Measurements from ENCODE around the gene SNAP47. TPM values are rescaled to one million over a fixed set of nuclear protein-coding genes. Genes with fewer than 3 reads are reported as not detected.

The SNAP47 gene
- total RNA-seq, 2 experiments from 2014 or later = 25.3 to 25.5 TPM

GRCh38 chr1:227731696-227732585, 3.3 kb upstream of the SNAP47 start:
- peaks cover 37% of the 10 kb centered on the region for H3K4me1 Mint-ChIP-seq (ENCODE audit: low read depth)
- no peaks in the 10 kb centered on the region for H3K9me3 Mint-ChIP-seq
- ChIA-PET POLR2A (no interaction called here), CTCF (no interaction called here)
- peaks cover 1% of the 10 kb centered on the region for H3K27me3 Mint-ChIP-seq
- ATAC-seq (no peak), DNase-seq (no peak)
- no peak overlapping the region for H3K27ac Mint-ChIP-seq
- intact Hi-C loops (cut with micrococcal nuclease) = no loop called here
- TF ChIP-seq CTCF (IDR thresholded peaks at IDR 0.05) = no peak
- no peak overlapping the region for H3K4me3 Mint-ChIP-seq
- peaks cover 16% of the 10 kb centered on the region for H3K36me3 Mint-ChIP-seq (ENCODE audit: low read depth)

GRCh38 chr1:227732586-227733308, 2.5 kb upstream of the SNAP47 start:
- no peak for ATAC-seq
- DNase-seq = no peak
- ChIA-PET POLR2A (no interaction called here), CTCF (no interaction called here)
- peaks cover 42% of the 10 kb centered on the region for H3K4me1 Mint-ChIP-seq (ENCODE audit: low read depth)
- peaks cover 20% of the 10 kb centered on the region for H3K36me3 Mint-ChIP-seq (ENCODE audit: low read depth)
- no peaks in the 10 kb centered on the region for H3K27me3 Mint-ChIP-seq
- H3K9me3 Mint-ChIP-seq = no peaks in the 10 kb centered on the region
- TF ChIP-seq CTCF (IDR thresholded peaks at IDR 0.05) = no peak
- intact Hi-C loops (cut with micrococcal nuclease) = no loop called here
- H3K4me3 Mint-ChIP-seq = peak overlapping the region; percentile 92
- no peak overlapping the region for H3K27ac Mint-ChIP-seq

- ATAC-seq (no peak), DNase-seq (no peak)
- Mint-ChIP-seq H3K9me3 (no peaks in the 10 kb centered on the region), H3K4me3 (peak overlapping the region; percentile 92), H3K4me1 (ENCODE audit: low read depth) (peaks cover 41% of the 10 kb centered on the region), H3K27ac (no peak overlapping the region), H3K36me3 (ENCODE audit: low read depth) (peaks cover 20% of the 10 kb centered on the region), H3K27me3 (no peaks in the 10 kb centered on the region)
- intact Hi-C loops (cut with micrococcal nuclease) = no loop called here
- ChIA-PET CTCF (no interaction called here), POLR2A (no interaction called here)
- no peak for TF ChIP-seq CTCF (IDR thresholded peaks at IDR 0.05)
Observed at GRCh38 chr1:227733309-227733705, 1.9 kb upstream of the SNAP47 start.

- intact Hi-C loops (cut with micrococcal nuclease) = no loop called here
- H3K27ac Mint-ChIP-seq = peak overlapping the region; percentile 87
- TF ChIP-seq CTCF (IDR thresholded peaks at IDR 0.05) = no peak
- peaks cover 40% of the 10 kb centered on the region for H3K4me1 Mint-ChIP-seq (ENCODE audit: low read depth)
- H3K36me3 Mint-ChIP-seq (ENCODE audit: low read depth) = peaks cover 20% of the 10 kb centered on the region
- ChIA-PET POLR2A (no interaction called here), CTCF (no interaction called here)
- no peaks in the 10 kb centered on the region for H3K9me3 Mint-ChIP-seq
- peak overlapping the region; percentile 92 for H3K4me3 Mint-ChIP-seq
- DNase-seq = no peak
- ATAC-seq = no peak
- no peaks in the 10 kb centered on the region for H3K27me3 Mint-ChIP-seq
Observed at GRCh38 chr1:227733751-227734545, 1.3 kb upstream of the SNAP47 start.

All from activated CD8-positive, alpha-beta T cell treated with anti-CD3 and anti-CD28 coated beads for 36 hours (primary cell).